Lung (tissue), 12 donors: ENCODE data around the gene PRKCH. TPM values are rescaled to one million over a fixed set of nuclear protein-coding genes. Genes with fewer than 3 reads are reported as not detected.

Experiments used
- ATAC-seq: fragments of 200-7000 bp; cut with Tn5 transposase; one replicate; pipeline ENCODE4 v1.9.1; 2020; ENCODE audit warnings: moderate number of reproducible peaks; ENCODE audit not compliant: insufficient read depth, low FRiP score
- DNase-seq, 3 donors: peaks; one replicate each; pipeline ENCODE4 v3.0.0-alpha.2; 2013 to 2017
- H3K27ac ChIP-seq, 2 donors: one replicate each; pipeline ENCODE4 v1.5.1; 2013; ENCODE audit warnings: mild to moderate bottlenecking in 2 of 2, moderate library complexity in 2 of 2, control low read depth in 1 of 2, inconsistent platforms in 1 of 2, low read depth in 1 of 2, low read length in 1 of 2
- H3K27me3 ChIP-seq, 3 donors: one replicate each; pipeline ENCODE4 v1.5.1; 2013; ENCODE audit warnings: low read length in 2 of 3; ENCODE audit not compliant: control insufficient read depth in 3 of 3, insufficient read depth in 3 of 3
- H3K36me3 ChIP-seq, 4 donors: one replicate each; pipeline ENCODE4 v1.5.1; 2013; ENCODE audit warnings: low read length in 4 of 4, mild to moderate bottlenecking in 1 of 4, moderate library complexity in 1 of 4; ENCODE audit not compliant: control insufficient read depth in 4 of 4, insufficient read depth in 4 of 4
- H3K4me1 ChIP-seq, 5 donors: one replicate each; pipeline ENCODE4 v1.5.1; 2013; ENCODE audit warnings: low read length in 5 of 5, mild to moderate bottlenecking in 2 of 5, moderate library complexity in 1 of 5; ENCODE audit not compliant: control insufficient read depth in 5 of 5, insufficient read depth in 5 of 5
- H3K4me3 ChIP-seq: one replicate; pipeline ENCODE4 v1.5.1; 2013; ENCODE audit warnings: mild to moderate bottlenecking, control low read depth, moderate library complexity
- H3K9ac ChIP-seq, 2 donors: one replicate each; pipeline ENCODE4 v1.5.1; 2013; ENCODE audit warnings: low read length in 2 of 2, control low read depth in 1 of 2; ENCODE audit not compliant: insufficient read depth in 1 of 2
- H3K9me3 ChIP-seq, 4 donors: one replicate each; pipeline ENCODE4 v1.5.1; 2013; ENCODE audit warnings: low read length in 3 of 4, mild to moderate bottlenecking in 1 of 4, moderate library complexity in 1 of 4; ENCODE audit not compliant: control insufficient read depth in 4 of 4, insufficient read depth in 3 of 4
- WGBS, 2 donors: extraction: QIAGEN DNeasy Blood & Tissue Kit; methylation state at CpG; one replicate each; pipeline ENCODE4 v1.1.7; 2013; 5-methylcytosine and 5-hydroxymethylcytosine counted together
- polyA plus RNA-seq, 2 donors: library from polyadenylated mRNA; stranded (reverse); fragments of 200-250 nt; gene quantifications; one replicate each; pipeline ENCODE4 v1.2.1, GENCODE V29; 2013
- total RNA-seq, 2 donors: library from RNA; depleted of rRNA in 1 of 2; stranded (reverse); fragments of >200 nt in 1 of 2; gene quantifications; one replicate each; pipeline ENCODE4 v1.2.1, GENCODE V29; 2014 to 2021
- TF ChIP-seq, protein P1 (sequence below): IDR thresholded peaks from 2 replicates; pipeline ENCODE4 v1.5.1; 2012; ENCODE audit warnings: mild to moderate bottlenecking; ENCODE audit errors: control extremely low read depth, extremely low read depth
- donor health status: control.
- donor health status: control.
- donor health status: Bipolar disorder and iron deficiency.
- donor health status: healthy.
- donor health status: DM: yes; HTN: yes; CAD: no.

Gene PRKCH
- total and polyA plus RNA-seq, 4 donors: 12.9 to 126 (median 51.4) TPM

DNA sequence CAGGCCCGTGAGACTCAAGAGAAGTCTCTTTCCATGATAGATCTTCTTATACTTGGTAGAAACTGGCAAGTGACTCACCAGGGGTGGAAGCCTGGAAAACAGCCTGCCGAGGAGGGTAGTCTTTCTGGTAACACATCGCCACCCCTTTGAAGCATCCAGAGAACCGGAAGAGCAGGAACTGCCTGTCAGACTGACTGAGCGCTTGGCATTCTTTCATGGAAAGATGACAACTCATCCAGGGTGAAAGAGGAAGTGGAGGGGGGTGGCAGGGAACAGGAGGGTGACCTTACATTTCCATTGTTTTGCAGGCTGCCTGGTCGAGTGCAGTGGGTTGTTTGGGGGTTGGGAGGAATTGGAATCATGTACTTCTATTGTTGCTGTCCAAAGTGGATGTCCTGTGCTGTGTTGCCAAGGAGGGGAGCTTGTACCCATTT is 34.5 kb downstream of the PRKCH start:
- WGBS, 2 donors: 11 to 12% methylated on average over 6 of the region's 6 CpGs
- DNase-seq: peak; percentile 51 to 82 (median 69)
- peak overlapping the region; percentile 56 to 70 for H3K27ac ChIP-seq

DNA sequence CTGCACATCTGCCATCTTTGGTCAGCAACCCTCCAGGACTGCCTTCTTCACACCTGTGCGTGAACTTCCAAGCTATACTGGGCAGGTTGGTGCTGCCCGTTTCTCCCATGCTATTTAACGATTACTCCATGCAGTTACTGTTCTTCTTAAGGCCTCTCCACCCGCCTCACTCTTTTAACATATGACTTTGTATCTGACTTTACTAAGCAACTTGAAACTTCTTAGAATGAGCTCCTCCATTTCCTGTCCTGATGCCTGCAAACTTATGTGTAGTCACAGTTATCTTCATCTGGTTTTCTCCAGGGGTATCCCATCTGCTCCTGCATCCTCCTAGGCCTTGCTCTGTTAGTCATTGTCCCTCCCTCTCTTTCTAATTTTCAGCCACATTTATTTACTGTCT is 35.7 kb downstream of the PRKCH start:
- Histone ChIP-seq H3K9ac (no peak overlapping the region), H3K36me3 (peaks cover 0 to 2% (median 0%) of the 10 kb centered on the region in 4 donors), H3K4me1 (peaks cover 4 to 16% (median 5%) of the 10 kb centered on the region in 5 donors), H3K4me3 (no peak overlapping the region), H3K27ac (peak overlapping the region in 1 of 2 donors; percentile 75), H3K9me3 (peaks cover 0 to 3% (median 0%) of the 10 kb centered on the region in 4 donors), H3K27me3 (no peaks in the 10 kb centered on the region)
- 86 to 90% methylated on average over 4 of the region's 4 CpGs for whole genome bisulfite sequencing, 2 donors
- DNase-seq (no peak), ATAC-seq (no peak)
- TF ChIP-seq, protein P1, sequence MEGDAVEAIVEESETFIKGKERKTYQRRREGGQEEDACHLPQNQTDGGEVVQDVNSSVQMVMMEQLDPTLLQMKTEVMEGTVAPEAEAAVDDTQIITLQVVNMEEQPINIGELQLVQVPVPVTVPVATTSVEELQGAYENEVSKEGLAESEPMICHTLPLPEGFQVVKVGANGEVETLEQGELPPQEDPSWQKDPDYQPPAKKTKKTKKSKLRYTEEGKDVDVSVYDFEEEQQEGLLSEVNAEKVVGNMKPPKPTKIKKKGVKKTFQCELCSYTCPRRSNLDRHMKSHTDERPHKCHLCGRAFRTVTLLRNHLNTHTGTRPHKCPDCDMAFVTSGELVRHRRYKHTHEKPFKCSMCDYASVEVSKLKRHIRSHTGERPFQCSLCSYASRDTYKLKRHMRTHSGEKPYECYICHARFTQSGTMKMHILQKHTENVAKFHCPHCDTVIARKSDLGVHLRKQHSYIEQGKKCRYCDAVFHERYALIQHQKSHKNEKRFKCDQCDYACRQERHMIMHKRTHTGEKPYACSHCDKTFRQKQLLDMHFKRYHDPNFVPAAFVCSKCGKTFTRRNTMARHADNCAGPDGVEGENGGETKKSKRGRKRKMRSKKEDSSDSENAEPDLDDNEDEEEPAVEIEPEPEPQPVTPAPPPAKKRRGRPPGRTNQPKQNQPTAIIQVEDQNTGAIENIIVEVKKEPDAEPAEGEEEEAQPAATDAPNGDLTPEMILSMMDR: no peak

More for the DNA sequence above, 34.5 kb downstream of the PRKCH start:
- peaks cover 0 to 3% (median 0%) of the 10 kb centered on the region in 4 donors for H3K9me3 ChIP-seq
- peak; percentile 87 for ATAC-seq
- no peak overlapping the region for H3K9ac ChIP-seq
- no peak overlapping the region for H3K4me3 ChIP-seq
- no peaks in the 10 kb centered on the region for H3K27me3 ChIP-seq
- TF ChIP-seq, protein P1: no peak
- H3K36me3 ChIP-seq: peaks cover 0 to 2% (median 0%) of the 10 kb centered on the region in 4 donors
- H3K4me1 ChIP-seq: peaks cover 4 to 20% (median 5%) of the 10 kb centered on the region in 5 donors

DNA sequence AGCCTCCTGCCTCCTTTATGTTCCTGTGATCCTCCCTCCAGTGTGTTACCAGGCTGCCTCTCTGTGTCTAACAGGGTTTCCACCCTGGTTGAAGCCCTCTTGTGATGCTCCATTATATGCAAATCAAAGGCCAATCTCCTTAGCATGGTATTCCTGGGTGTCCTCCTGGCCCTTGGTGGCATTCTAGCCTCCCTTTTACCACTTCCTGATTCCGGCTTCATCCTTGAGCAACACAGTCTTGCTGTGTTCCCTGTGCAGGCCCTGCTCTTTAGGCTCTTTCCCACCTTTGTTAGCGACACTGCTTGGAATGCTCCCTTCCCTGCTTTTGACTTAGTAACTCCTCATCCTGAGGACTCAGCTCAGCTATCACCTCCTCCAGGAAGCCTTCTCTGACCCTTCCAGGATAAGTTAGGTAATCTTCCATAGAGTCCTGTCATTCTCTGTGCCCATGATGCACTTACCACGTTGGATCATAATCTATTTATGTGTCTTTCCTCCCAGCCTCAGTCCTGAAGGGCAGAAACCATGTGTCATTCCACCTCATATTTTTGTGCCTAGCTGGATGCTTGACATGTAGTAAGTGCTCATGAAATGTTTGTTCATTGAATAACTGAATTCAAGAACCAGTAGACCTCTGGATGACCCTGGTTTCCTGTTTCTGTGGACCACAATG is 37.3 kb downstream of the PRKCH start:
- TF ChIP-seq, protein P1: no peak
- ATAC-seq (no peak), DNase-seq (no peak)
- Histone ChIP-seq H3K27ac (peak overlapping the region in 1 of 2 donors; percentile 68), H3K36me3 (peaks cover 0 to 2% (median 0%) of the 10 kb centered on the region in 4 donors), H3K9ac (no peak overlapping the region), H3K9me3 (peaks cover 0 to 3% (median 0%) of the 10 kb centered on the region in 4 donors), H3K4me1 (peaks cover 4 to 18% (median 5%) of the 10 kb centered on the region in 5 donors), H3K4me3 (no peak overlapping the region), H3K27me3 (no peaks in the 10 kb centered on the region)
- WGBS, 2 donors: 64 to 68% methylated on average over 3 of the region's 3 CpGs
